ENCODE data around the gene MICU1.

- TF ChIP-seq CTCF (IDR thresholded peaks at IDR 0.05; ENCODE audit: low read depth, low read length, poor library complexity, severe bottlenecking): no peak
- no peak for TF ChIP-seq EZH2phosphoT487 (IDR thresholded peaks at IDR 0.05; ENCODE audit: borderline replicate concordance, low read length)
Measured at GRCh38 chr10:72499701-72500100, 126.2 kb downstream of the MICU1 start.
